Karpas-422 (cell line): ENCODE data around the gene SPAG16. TPM values are rescaled to one million over a fixed set of nuclear protein-coding genes. Genes with fewer than 3 reads are reported as not detected.

Source experiments
- DNase-seq: peaks from one replicate; pipeline ENCODE4 v3.0.0-alpha.2; 2015
- H2AFZ ChIP-seq: fragments of 200-600 bp; sonication (generic); 2 replicates; pipeline ENCODE4 v1.6.1; 2014; ENCODE audit warnings: antibody characterized with exemption, low read length, mixed read lengths
- H3K27ac ChIP-seq: fragments of 200-600 bp; sonication (generic); 2 replicates; pipeline ENCODE4 v1.5.1; 2014; ENCODE audit warnings: mild to moderate bottlenecking, low read length, moderate library complexity
- H3K27me3 ChIP-seq: fragments of 200-600 bp; sonication (generic); 2 replicates; pipeline ENCODE4 v1.6.1; 2014; ENCODE audit warnings: low read length, mixed read lengths
- H3K36me3 ChIP-seq: fragments of 200-600 bp; sonication (generic); 2 replicates; pipeline ENCODE4 v1.6.1; 2014; ENCODE audit warnings: low read length, mixed read lengths; ENCODE audit not compliant: insufficient read depth
- H3K4me1 ChIP-seq: fragments of 200-600 bp; sonication (generic); 2 replicates; pipeline ENCODE4 v1.6.1; 2014; ENCODE audit warnings: mild to moderate bottlenecking, low read length, mixed read lengths
- H3K4me2 ChIP-seq: fragments of 200-600 bp; sonication (generic); 2 replicates; pipeline ENCODE4 v1.6.1; 2014; ENCODE audit warnings: low read length, low read depth, mild to moderate bottlenecking; ENCODE audit not compliant: poor library complexity, severe bottlenecking
- H3K4me3 ChIP-seq: fragments of 200-600 bp; sonication (generic); 2 replicates; pipeline ENCODE4 v1.5.1; 2014; ENCODE audit warnings: mild to moderate bottlenecking, antibody characterized with exemption, low read length, mixed read lengths
- H3K79me2 ChIP-seq: fragments of 200-600 bp; sonication (generic); 2 replicates; pipeline ENCODE4 v1.6.1; 2014; ENCODE audit warnings: mild to moderate bottlenecking, low read length, mixed read lengths
- H3K9ac ChIP-seq: fragments of 200-600 bp; sonication (generic); 2 replicates; pipeline ENCODE4 v1.6.0; 2014; ENCODE audit warnings: low read length
- H3K9me2 ChIP-seq: fragments of 200-600 bp; sonication (generic), shearing (Covaris generic); replicated peaks from 2 replicates; pipeline ENCODE4 v1.6.0; 2014; ENCODE audit warnings: mild to moderate bottlenecking, low read length, moderate library complexity; ENCODE audit not compliant: insufficient read depth
- H3K9me3 ChIP-seq: fragments of 300-700, 200-600 bp; sonication (generic); 2 replicates; pipeline ENCODE4 v1.6.1; 2014; ENCODE audit warnings: low read length, mixed read lengths
- H4K20me1 ChIP-seq: fragments of 200-600 bp; sonication (generic); 2 replicates; pipeline ENCODE4 v1.6.1; 2014; ENCODE audit warnings: mild to moderate bottlenecking, antibody characterized with exemption, low read length, low read depth; ENCODE audit not compliant: insufficient read depth
- total RNA-seq: library from RNA; depleted of rRNA; stranded (reverse); fragments of >200 nt; shearing (Covaris generic); gene quantifications from 2 replicates; pipeline ENCODE4 v1.2.3, GENCODE V29; 2014; ENCODE audit warnings: low replicate concordance

Gene SPAG16
- total RNA-seq, 1 experiment from 2014 or later: 67.8 TPM

GRCh38 chr2:213752575-213752974, 468.3 kb downstream of the SPAG16 start:
- Histone ChIP-seq H3K4me2 (no peak overlapping the region), H3K9me2 (no peaks in the 10 kb centered on the region), H3K27me3 (no peaks in the 10 kb centered on the region), H3K79me2 (no peaks in the 10 kb centered on the region), H4K20me1 (no peaks in the 10 kb centered on the region), H3K27ac (no peak overlapping the region), H3K4me1 (peaks cover 6% of the 10 kb centered on the region; the same call in 1 of the 2 replicates), H3K9me3 (peaks cover under 1% of the 10 kb centered on the region; the same call in 1 of the 2 replicates), H3K36me3 (no peaks in the 10 kb centered on the region), H3K9ac (no peak overlapping the region), H3K4me3 (no peak overlapping the region), H2AFZ (no peak overlapping the region)
- DNase-seq: no peak

GRCh38 chr2:213757525-213757924, 473.3 kb downstream of the SPAG16 start:
- Histone ChIP-seq H4K20me1 (no peaks in the 10 kb centered on the region), H3K9me2 (no peaks in the 10 kb centered on the region), H3K9ac (no peak overlapping the region), H3K4me1 (no peaks in the 10 kb centered on the region), H3K4me3 (no peak overlapping the region), H3K27me3 (no peaks in the 10 kb centered on the region), H3K27ac (no peak overlapping the region), H3K4me2 (no peak overlapping the region), H3K9me3 (peaks cover 4% of the 10 kb centered on the region), H2AFZ (no peak overlapping the region), H3K79me2 (no peaks in the 10 kb centered on the region), H3K36me3 (no peaks in the 10 kb centered on the region)
- DNase-seq: no peak

- Histone ChIP-seq H3K4me2 (no peak overlapping the region), H3K79me2 (no peaks in the 10 kb centered on the region), H3K4me3 (no peak overlapping the region), H3K9me3 (peaks cover 2% of the 10 kb centered on the region; the same call in 1 of the 2 replicates), H3K4me1 (no peaks in the 10 kb centered on the region), H3K9ac (no peak overlapping the region), H3K27me3 (no peaks in the 10 kb centered on the region), H3K36me3 (no peaks in the 10 kb centered on the region), H4K20me1 (no peaks in the 10 kb centered on the region), H3K9me2 (no peaks in the 10 kb centered on the region), H2AFZ (no peak overlapping the region), H3K27ac (no peak overlapping the region)
- no peak for DNase-seq
Measured at GRCh38 chr2:213763354-213763753, 479.1 kb downstream of the SPAG16 start.

- H3K27me3 ChIP-seq: no peaks in the 10 kb centered on the region
- DNase-seq: no peak
- H3K27ac ChIP-seq: no peak overlapping the region
- no peak overlapping the region for H3K4me3 ChIP-seq
- H3K36me3 ChIP-seq: no peaks in the 10 kb centered on the region
- H4K20me1 ChIP-seq: no peaks in the 10 kb centered on the region
- H3K79me2 ChIP-seq: no peaks in the 10 kb centered on the region
- no peak overlapping the region for H3K9ac ChIP-seq
- no peaks in the 10 kb centered on the region for H3K9me2 ChIP-seq
- H3K9me3 ChIP-seq: no peaks in the 10 kb centered on the region; the same call in 1 of the 2 replicates
- H2AFZ ChIP-seq: no peak overlapping the region
- H3K4me2 ChIP-seq: no peak overlapping the region
- no peaks in the 10 kb centered on the region for H3K4me1 ChIP-seq
Measured at GRCh38 chr2:213763963-213764362, 479.7 kb downstream of the SPAG16 start.

GRCh38 chr2:213764849-213765248, 480.6 kb downstream of the SPAG16 start:
- Histone ChIP-seq H3K27ac (no peak overlapping the region), H3K4me1 (no peaks in the 10 kb centered on the region), H3K27me3 (no peaks in the 10 kb centered on the region), H3K4me3 (no peak overlapping the region), H3K36me3 (no peaks in the 10 kb centered on the region), H3K9ac (no peak overlapping the region), H3K4me2 (no peak overlapping the region), H3K9me2 (no peaks in the 10 kb centered on the region), H2AFZ (no peak overlapping the region), H3K79me2 (no peaks in the 10 kb centered on the region), H3K9me3 (no peaks in the 10 kb centered on the region; the same call in 1 of the 2 replicates), H4K20me1 (no peaks in the 10 kb centered on the region)
- no peak for DNase-seq

GRCh38 chr2:213766062-213766461, 481.8 kb downstream of the SPAG16 start:
- Histone ChIP-seq H2AFZ (no peak overlapping the region), H3K27me3 (no peaks in the 10 kb centered on the region), H3K79me2 (no peaks in the 10 kb centered on the region), H3K9ac (no peak overlapping the region), H3K9me3 (no peaks in the 10 kb centered on the region; the same call in 1 of the 2 replicates), H3K36me3 (no peaks in the 10 kb centered on the region), H3K4me3 (no peak overlapping the region), H3K4me2 (no peak overlapping the region), H3K9me2 (no peaks in the 10 kb centered on the region), H3K27ac (no peak overlapping the region), H4K20me1 (no peaks in the 10 kb centered on the region), H3K4me1 (no peaks in the 10 kb centered on the region)
- no peak for DNase-seq

- Histone ChIP-seq H3K79me2 (no peaks in the 10 kb centered on the region), H3K27me3 (no peaks in the 10 kb centered on the region), H3K4me3 (no peak overlapping the region), H3K9me2 (no peaks in the 10 kb centered on the region), H4K20me1 (no peaks in the 10 kb centered on the region), H2AFZ (no peak overlapping the region), H3K27ac (no peak overlapping the region), H3K9me3 (no peaks in the 10 kb centered on the region; the same call in 1 of the 2 replicates), H3K36me3 (no peaks in the 10 kb centered on the region), H3K9ac (no peak overlapping the region), H3K4me1 (no peaks in the 10 kb centered on the region), H3K4me2 (no peak overlapping the region)
- DNase-seq: no peak
Measured at GRCh38 chr2:213766465-213766901, 482.2 kb downstream of the SPAG16 start.

GRCh38 chr2:213787869-213788268, 503.6 kb downstream of the SPAG16 start:
- no peak overlapping the region for H3K9ac ChIP-seq
- H3K9me3 ChIP-seq: peaks cover 7% of the 10 kb centered on the region; the same call in 1 of the 2 replicates
- no peak overlapping the region for H3K4me2 ChIP-seq
- H2AFZ ChIP-seq: no peak overlapping the region
- H3K36me3 ChIP-seq: no peaks in the 10 kb centered on the region
- H3K9me2 ChIP-seq: no peaks in the 10 kb centered on the region
- H3K4me3 ChIP-seq: no peak overlapping the region
- no peaks in the 10 kb centered on the region for H3K4me1 ChIP-seq
- no peak for DNase-seq
- H3K79me2 ChIP-seq: no peaks in the 10 kb centered on the region
- H3K27ac ChIP-seq: no peak overlapping the region
- H4K20me1 ChIP-seq: no peaks in the 10 kb centered on the region
- no peaks in the 10 kb centered on the region for H3K27me3 ChIP-seq

- Histone ChIP-seq H3K79me2 (no peaks in the 10 kb centered on the region), H3K4me3 (no peak overlapping the region), H3K4me1 (no peaks in the 10 kb centered on the region), H3K4me2 (no peak overlapping the region), H4K20me1 (no peaks in the 10 kb centered on the region), H3K9ac (no peak overlapping the region), H3K9me2 (no peaks in the 10 kb centered on the region), H3K27ac (no peak overlapping the region), H3K9me3 (peaks cover 7% of the 10 kb centered on the region; the same call in 1 of the 2 replicates), H3K27me3 (no peaks in the 10 kb centered on the region), H3K36me3 (no peaks in the 10 kb centered on the region), H2AFZ (no peak overlapping the region)
- no peak for DNase-seq
Measured at GRCh38 chr2:213789940-213790339, 505.7 kb downstream of the SPAG16 start.
